GM13977 (cell line): ENCODE data around the gene GPRIN1.

Experiments used
- DNase-seq: peaks from one replicate; pipeline ENCODE4 v3.0.0; 2012; ENCODE audit warnings: low spot score
- in situ Hi-C: fragments of 300-500 bp; cut with MboI; formaldehyde crosslinking; loops from one replicate; pipeline ENCODE4 v1.12.0; 2022; ENCODE audit warnings: low sequenced_read_pairs, low pct_unique_long_range_greater_than_20kb, mixed read lengths, inconsistent platforms; ENCODE audit not compliant: unreplicated experiment
- TF ChIP-seq, protein P1 (sequence below): IDR thresholded peaks from 2 replicates; pipeline ENCODE4 v1.5.1; 2012; ENCODE audit warnings: mild to moderate bottlenecking, control low read depth; ENCODE audit not compliant: insufficient read depth; ENCODE audit errors: extremely low read depth, missing control alignments

Gene GPRIN1

DNA sequence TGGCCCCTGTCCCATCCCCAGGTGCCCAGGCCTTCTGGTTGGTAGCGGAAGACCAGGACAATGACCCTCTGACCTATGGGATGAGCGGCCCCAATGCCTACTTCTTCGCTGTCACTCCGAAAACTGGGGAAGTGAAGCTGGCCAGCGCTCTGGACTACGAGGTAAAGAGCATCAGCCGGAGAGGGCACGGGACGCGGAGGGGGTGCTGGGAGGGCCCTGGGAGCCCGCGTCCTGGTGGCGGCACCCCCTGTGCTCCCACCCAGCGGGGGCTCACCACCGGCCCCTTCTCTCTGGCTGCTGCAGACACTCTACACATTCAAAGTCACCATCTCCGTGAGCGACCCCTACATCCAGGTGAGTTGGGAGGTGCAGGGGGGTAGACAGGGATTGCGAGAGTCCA, 41.3 kb downstream of the GPRIN1 start:
- TF ChIP-seq, protein P1, sequence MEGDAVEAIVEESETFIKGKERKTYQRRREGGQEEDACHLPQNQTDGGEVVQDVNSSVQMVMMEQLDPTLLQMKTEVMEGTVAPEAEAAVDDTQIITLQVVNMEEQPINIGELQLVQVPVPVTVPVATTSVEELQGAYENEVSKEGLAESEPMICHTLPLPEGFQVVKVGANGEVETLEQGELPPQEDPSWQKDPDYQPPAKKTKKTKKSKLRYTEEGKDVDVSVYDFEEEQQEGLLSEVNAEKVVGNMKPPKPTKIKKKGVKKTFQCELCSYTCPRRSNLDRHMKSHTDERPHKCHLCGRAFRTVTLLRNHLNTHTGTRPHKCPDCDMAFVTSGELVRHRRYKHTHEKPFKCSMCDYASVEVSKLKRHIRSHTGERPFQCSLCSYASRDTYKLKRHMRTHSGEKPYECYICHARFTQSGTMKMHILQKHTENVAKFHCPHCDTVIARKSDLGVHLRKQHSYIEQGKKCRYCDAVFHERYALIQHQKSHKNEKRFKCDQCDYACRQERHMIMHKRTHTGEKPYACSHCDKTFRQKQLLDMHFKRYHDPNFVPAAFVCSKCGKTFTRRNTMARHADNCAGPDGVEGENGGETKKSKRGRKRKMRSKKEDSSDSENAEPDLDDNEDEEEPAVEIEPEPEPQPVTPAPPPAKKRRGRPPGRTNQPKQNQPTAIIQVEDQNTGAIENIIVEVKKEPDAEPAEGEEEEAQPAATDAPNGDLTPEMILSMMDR = no peak
- in situ Hi-C loops = no loop called here
- DNase-seq = no peak

DNA sequence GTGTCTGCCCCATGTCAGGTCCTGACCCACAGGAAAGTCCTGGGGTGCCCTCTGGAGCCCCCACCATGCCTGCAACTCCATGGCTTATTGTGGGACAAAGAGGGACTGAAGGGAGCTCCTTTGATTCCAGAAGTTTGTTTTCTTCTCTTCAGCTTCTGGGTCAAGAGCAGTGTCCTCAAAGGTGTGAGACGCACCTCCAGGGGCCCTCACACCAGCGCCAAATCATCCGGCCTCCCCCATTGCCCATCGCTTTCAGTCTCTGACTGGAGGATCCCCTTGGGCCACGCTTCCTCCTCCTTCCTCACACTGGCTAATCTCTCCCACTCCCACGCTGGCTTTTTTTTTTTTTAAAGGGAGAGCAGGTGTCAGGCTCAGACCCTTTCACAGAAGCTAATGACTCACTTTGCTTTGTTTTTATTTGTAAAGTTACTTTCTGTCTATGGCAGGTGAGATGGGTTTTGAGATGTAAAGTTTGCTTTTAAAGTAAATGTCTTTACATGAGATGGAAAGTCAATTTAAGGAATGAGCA, 44.1 kb downstream of the GPRIN1 start:
- in situ Hi-C loops = no loop called here
- TF ChIP-seq, protein P1 = no peak

DNA sequence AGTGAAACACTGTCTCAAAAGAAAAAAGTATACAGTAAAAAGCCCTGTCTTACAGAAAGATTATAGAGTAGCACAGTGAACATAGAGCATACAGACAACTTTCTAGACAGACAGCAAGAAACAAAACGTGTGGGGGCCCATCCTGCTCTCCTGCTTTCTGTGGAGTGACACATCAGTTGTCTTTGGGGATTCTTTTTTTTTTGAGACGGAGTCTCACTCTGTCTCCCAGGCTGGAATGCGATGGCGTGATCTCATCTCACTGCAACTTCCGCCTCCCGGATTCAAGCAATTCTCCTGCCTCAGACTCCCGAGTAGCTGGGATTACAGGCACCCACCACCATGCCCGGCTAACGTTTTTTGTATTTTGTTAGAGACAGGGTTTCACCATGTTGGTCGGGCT, 46.0 kb downstream of the GPRIN1 start:
- no peak for DNase-seq
- in situ Hi-C loops = no loop called here
- TF ChIP-seq, protein P1 = no peak

More for the DNA sequence above, 44.1 kb downstream of the GPRIN1 start:
- no peak for DNase-seq

- in situ Hi-C loops = no loop called here
- no peak for DNase-seq
- TF ChIP-seq, protein P1 = no peak
Observed at GRCh38 chr5:176562189-176562588, 47.8 kb downstream of the GPRIN1 start.

GRCh38 chr5:176561259-176561658, 48.7 kb downstream of the GPRIN1 start:
- no peak for DNase-seq
- TF ChIP-seq, protein P1 = no peak
- in situ Hi-C loops = no loop called here

DNA sequence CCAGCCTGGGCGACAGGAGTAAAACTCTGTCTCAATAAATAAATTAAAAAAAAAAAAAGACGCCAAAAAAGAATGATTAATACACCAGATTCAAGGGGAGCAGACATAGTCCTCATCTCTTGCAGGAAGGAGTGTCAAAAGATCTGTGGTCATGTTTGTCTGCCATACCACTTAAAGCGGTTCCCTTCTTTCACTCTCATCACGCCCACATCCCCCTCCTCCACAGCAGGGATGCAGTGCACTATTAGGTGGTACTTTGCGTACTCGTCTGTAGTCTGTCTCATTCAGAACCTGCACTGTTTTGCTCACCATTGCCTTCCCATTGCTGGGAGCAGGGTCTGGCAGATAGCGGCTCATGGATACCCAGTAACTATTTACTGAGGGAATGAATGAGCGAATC, 49.6 kb downstream of the GPRIN1 start:
- TF ChIP-seq, protein P1 = no peak
- in situ Hi-C loops = no loop called here
- DNase-seq = no peak

DNA sequence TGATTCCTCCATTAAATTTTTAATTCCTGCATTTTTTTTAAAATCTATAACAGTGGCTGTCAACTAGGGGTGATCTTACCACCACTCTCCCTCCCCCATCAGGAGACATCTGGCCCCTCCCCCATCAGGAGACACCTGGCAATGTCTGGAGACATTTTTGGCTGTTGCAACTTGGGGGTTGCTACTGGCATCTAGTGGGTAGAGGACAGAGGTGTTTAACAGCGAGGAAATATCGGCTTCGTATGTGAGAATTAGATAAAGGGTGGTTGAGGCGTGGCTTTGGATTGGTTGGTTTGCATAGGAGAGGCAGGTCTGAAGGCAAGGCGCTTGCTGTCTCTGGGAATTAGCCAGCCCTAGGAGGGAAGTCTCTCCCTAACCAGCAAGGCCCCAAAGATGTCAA, 50.3 kb downstream of the GPRIN1 start:
- DNase-seq = no peak
- TF ChIP-seq, protein P1 = no peak
- in situ Hi-C loops = no loop called here
